Putamen (tissue), 1 donor: ENCODE data around the gene SAP25.
"Not testable (repeated sequence)": the region's sequence is repeated elsewhere in the genome, so short reads cannot be mapped to it uniquely, and the experiment has no call there.

Source experiments
- DNase-seq: peaks from one replicate; pipeline ENCODE4 v3.0.0-alpha.2; 2016; ENCODE audit warnings: low spot score

SAP25 gene

DNA sequence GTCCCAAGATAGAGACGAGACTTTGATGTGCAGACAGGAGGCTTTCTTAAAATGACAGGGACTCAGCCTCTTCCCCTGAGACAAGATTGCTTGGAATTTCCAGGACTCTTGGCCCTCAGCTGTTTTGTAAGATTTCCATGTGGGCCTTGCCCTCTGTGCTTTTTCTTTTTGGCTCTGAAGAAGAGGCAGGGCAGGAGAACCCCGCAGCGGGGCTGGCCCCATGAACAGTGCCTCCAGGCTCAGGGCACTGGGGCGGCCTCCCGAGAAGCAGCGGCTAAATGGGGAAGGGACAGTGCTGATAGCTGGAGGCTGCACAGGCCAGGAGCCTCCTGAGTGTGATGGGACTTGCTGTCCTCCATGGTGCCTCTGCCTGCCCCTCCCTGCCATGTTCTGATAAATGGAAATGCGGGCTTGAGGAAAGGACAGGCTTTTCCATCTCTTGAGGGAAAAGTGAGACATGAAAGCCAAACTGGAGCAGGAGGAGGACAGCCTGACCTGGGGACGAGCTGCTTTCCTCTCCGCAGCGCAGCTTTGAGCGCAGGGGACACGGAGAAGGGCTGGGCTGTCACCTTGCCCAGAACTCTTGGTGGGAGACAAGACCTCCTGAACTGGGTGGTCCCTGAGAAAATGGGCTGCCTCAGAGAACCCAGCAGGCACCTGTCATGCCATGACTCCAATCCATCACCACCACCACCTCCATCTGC lies 12.1 kb downstream of the SAP25 start:
- DNase-seq = no peak

DNA sequence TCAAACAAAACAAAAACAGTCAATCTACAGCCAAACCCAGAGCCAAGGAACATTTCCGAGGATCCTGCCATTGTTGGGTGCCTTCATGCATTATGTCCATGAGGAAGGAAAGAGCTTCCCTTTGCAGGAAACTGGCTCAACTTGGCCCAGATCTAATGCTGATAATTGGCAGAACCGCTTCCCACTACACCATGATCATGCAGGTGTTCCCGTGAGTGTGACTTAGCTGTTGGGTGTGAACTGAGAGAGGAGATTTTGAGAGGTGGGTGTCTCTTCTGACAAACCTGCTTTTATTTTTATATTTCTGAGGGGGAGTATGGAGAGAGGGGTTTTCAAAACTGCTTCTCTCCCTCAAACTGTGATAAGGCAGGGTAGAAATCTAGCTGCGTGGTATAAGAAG lies 14.6 kb downstream of the SAP25 start:
- DNase-seq = peak; percentile 67

DNA sequence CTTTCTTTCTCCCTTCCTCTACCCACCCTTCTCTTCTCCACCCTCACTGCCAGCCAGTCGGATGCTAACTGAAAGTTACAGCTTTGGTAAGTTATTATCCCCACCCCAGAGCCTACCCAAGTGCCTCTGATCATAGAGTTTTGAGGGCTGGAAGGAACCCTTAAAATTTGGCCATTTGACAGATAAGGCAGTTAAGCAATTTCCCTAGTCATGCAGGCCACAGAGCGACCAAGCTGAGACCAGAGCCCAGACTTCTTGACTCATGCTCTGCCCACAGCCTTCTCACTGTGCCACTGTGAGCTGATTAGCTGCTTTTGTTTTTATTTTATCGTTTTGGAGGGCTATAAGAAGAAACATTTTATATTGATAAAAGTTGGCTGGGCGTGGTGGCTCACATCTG lies 17.2 kb downstream of the SAP25 start:
- DNase-seq = no peak

DNA sequence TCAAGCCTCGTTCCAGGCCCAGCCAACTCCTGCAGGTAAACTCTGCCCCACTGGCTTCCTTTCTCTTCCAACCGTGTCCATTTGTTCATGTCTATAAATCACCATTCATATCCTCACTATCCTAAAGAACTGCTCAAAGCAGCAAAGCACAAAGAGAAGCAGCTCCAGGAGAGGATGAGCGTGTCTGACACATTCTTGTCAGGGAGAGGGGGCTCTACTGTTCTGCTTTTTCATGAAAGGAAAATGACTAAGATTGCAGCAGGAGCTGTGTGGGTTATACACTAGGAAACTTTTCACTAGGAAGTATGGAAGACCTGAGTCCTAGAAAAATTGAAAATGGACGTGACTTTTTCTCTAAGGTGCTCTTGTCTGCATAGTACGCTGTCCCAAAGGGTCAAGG lies 18.0 kb downstream of the SAP25 start:
- no peak for DNase-seq

DNA sequence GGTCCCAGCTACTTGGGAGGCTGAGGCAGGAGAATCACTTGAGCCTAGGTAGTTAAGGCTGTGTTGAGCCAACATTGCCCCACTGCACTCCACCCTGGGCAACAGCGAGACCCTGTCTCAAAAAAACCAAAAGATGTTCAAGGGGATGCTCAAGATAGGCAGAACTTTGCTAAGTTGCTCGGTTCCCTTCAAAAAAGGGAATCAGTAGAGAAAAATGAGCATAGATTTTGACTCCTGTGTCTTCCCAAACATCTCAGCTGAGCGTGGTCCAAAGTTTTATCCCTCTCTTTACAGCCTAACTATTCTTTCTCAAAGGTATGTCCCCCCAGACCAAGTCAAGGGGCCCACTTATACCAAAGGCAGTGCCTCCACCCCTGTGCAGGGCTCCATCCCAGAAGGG lies 20.7 kb downstream of the SAP25 start:
- no peak for DNase-seq

DNA sequence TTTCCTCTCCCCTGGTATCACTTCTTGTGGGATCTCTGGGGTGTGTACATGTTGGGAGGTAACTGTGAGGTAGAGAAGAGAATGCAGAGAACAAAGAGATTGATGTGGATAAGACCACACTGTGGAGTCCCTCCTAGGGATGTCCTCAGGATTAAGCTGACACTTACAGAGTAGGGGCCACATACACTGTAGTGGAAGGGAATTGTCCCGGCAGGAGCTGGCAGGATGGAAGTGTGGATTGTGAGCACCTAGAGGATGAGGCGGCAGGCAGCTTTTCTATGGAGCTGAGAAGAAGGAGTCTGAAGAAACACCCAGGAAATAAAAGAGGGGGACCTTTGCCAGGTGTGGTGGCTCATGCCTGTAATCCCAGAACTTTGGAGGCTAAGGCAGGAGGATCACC lies 21.2 kb downstream of the SAP25 start:
- no peak for DNase-seq

DNA sequence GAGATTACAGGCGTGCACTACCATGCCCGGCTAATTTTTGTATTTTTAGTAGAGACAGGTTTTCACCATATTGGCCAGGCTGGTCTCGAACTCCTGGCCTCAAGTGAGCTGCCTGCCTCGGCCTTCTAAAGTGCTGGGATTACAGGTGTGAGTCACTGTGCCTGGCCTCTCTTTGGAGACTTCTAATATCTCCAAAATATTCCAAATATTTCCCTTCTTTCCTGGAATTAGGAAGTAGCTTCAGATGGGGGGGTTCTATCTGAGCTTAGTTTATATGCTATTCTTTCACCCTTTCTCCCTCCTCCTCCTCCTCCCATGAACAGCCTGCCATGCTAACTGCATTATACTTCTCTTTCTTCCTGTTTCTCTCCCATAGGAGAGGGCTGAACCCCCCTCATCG lies 25.3 kb downstream of the SAP25 start:
- not testable (repeated sequence) for DNase-seq

DNA sequence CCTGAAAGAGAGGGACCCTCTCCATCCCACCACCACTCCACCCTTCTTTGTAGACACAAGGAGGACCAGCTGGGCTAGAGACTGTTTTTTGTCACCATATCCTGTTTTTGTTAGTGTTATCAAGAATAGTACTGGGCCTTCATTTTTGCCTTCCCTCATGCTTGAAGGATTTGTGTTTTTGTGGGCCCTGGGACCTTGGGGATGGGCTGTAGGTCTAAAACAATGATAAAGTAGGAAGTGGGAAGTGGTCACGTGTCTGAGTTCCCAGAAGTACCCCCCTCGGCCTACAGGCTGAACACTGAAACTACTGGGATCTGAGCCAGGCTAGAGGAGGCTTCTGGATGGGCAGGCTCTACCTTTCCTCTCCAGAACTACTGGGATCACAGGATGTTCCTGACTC lies 25.8 kb downstream of the SAP25 start:
- DNase-seq = no peak

DNA sequence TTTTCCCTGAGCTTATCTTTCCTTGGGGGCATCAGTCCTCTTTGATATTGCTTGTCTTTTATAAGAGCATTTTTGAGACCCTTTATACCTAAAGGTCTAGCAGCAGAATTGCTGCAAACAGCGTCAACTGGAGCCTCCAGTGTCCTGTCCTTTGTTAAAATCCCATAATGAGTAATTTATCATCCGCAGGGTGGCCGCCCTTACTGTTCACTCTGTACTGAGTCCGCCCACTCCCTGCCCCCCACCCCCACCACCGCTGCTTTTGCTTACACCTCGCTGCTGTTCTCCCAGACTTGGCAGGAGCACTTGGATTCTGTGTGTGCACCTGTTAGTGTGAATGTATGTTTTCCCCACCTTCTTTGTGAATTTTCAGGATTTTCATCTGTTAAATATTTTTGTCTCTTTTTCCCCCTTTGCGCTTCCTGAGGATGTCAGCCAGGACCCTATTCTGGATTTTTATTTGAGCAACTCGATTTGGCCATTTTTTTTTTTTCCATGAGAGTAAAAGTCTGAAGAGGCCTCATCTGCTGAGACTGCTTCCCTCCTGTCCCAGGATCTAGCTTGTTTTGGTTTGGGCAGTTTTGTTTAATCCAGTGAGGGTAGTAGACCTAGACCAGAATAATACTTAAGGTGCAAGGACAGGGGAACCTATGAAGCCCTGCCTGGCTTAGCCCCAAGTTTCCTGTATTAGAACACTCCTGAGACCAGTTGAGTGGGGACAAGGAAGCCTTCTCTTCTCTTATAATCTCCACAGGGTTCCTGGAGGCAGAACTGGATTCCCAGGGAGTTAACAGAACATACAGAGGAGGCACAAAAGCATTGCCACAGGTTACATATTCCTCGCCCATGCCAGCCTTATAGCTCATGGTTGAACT lies 26.5 kb downstream of the SAP25 start:
- no peak for DNase-seq

DNA sequence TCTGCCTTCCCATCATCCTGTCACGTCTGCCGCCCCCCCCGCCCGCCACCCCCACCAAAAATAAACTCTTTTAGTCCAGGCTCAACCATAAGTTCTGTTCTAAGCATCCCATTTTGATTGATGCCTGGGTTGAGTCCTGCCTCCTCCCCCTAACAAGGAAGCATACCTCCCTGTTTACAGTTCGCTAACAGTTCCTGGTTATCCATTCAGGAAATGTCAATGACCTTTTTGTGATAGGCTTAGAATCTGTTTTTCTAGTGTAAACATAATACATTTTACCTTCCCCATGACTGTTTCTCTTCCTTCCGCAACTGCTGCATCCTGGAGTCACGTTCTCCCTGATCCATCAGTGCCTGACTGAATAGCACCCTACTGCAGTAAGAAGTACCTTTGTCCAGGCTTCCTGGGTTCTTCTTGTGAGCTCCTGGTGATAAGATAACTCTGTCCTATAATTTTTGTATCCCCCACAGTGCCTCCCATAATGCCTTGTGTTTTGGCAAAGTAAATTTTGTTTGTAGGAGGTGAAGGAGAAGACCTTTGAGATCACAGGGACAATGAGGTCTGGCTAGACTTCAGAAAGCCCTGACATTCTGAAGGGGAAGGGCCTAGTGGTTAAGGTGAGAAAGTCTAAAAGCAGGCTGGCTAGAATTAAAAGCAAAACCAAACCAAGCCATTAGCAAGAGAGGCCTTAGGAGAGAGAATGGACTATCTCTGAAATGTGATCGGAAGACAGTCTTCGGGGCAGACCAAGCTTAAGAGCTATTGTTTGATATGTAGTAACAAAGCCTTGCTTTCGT lies 27.4 kb downstream of the SAP25 start:
- DNase-seq = no peak

DNA sequence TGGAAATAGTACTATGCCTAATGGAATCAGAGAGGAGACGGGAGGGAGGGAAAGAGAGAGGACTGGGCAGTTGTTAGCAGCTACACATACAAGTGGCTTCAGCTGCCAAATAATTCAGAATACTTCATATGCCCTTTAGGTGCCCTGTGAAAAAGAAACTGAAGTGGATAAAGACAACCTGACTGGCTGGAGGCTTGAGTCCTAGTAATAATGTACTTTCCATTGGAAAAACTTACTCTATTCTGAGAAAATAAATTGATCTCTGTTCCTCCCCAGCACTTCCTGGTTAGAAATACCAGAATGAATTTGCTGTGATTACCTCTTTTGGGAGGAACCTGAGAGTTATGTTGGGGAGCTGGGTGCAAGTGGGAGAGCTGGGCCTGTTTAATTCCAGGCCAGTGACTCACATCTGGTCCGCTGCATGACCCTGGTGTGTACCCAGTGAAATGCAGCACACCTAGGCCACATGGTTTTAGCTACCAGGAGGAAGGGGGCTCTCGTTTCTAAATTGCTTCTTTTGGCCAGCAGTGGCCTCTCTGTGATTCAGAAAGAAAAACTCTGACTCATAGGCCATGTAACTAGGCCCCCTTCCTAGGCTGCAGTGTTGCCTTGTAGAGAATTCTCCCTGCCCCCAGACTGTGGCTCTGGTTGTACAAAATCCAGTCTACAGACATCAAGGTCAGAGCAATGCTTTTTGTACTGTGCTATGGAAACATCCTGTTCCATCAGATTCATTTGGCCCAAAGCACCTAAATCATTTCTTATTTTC lies 28.2 kb downstream of the SAP25 start:
- DNase-seq = no peak

DNA sequence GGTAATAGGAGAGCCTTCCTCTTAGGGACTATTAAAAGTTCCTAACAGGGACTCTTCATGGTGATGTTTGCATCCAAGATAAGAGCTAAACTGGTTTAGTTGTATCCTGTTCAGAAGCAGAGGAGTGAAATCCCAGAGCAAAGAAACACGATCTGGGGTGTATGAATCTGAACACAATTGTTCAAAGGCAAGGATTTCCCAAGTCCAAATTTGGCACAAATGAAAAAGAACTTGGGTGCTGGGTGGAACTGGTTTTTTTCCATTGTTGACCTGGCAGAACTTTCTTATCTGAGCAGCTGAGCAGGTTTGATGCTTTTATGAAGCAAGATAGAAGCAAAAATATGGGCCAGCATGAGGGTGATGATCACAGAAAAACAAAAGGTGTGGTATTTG lies 28.7 kb downstream of the SAP25 start:
- DNase-seq = no peak

DNA sequence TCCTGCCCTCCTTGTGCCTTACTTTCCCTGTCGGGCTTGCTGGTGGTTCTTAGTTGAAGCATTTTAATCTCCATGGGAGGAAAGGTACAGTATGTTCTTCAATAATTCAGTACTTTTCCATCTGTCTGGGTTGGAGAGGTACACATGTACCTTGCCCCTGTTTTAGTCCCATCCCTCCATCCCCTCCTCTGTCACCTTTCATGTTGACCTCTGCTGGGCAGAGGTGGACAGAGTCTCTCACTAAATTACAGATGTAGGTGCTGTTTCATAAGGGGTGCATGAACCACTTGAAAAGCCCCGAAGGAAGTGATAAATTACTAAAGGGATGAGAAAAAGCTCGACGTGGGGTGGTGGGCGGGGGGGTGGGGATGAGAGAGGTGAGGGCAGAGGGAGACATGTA lies 29.3 kb downstream of the SAP25 start:
- DNase-seq = no peak

DNA sequence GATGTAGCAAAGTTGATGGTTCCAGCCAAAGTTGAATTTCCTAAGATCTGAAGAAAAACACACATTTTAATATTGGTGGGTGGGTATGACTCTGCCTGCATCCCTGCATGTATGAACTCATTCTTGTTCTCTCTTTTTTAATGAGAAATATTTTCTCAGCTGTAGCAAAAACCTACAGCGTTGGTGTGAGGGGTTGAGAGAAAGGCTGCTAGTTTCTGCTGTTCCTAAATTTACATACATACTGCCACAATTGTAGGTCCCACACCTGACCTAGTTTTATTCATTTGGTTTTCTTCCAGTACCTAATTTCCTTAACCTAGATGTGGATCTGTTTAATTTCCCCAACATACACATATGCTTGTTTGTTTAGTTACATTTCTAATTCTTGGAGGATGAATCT lies 30.1 kb downstream of the SAP25 start:
- DNase-seq = peak; percentile 67

DNA sequence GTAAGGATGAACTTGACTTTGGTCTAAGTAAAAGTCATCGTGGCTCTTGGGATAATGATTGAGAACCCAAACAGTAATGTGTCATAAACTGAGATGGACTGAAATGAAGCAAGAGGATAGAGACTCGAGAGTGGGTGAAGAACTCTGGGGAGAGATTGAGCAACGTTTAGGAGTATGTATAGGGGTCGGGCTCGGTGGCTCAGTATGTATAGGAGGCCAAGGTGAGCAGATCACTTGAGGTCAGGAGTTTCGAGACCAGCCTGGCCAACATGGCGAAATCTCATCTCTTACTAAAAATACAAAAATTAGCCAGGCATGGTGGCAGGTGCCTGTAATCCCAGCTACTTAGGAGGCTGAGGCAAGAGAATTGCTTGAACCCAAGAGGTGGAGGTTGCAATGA lies 32.4 kb downstream of the SAP25 start:
- not testable (repeated sequence) for DNase-seq

DNA sequence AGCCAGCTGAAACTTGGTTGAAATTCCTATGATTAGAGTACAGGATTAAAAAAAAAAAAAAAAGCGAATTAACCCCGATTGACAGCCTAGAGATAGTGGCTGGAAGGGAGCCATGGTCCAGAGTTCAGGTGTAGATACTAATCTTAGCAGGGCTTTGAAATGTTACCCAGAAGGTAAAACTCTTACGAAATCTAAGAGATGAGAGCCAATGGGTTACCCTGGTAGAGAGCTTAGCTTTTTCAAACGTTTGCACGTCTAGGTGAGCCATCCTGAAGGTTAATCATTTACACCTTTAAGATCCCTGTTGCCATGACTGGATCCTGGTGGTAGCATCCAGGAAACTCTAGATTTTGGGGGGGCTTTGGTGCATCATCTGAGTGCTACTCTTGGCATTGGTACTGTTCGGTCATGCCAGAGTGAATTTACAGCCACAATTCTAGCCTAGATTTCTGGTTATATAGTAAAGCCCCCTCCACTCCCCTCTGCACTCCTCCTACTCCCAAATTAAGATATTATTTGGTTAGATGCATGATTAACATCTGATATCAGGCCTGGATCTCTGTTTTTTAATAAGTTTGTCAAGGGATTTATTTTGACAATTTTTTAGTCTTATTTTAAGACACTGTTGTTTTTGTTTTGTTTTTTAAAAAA lies 33.5 kb downstream of the SAP25 start:
- no peak for DNase-seq

DNA sequence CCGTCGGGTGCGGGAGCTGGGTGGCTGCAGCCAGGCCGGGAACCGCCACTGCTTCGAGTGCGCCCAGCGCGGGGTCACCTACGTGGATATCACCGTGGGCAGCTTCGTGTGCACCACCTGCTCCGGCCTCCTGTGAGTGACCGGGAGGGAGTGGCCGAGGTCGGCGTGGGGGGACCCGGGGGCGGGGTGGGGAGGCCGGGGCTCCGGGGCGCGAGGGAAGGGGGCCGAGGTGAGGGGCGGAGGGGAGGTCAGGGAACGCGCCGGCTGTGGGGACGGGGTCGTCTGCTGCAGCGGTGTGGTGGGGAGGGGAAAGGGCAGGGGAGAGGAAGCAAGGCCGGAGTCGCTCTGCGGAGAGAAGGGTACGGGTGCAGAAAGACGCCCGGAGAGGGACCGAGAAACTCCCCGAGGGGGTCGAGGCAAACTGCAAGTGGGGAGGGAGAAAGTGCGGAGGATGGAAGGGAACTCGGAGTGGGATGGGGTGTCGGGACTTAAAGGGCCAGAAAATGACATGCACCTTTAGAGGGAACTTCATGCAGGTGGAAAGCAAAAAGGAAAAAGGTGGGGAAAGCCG lies 34.2 kb downstream of the SAP25 start:
- no peak for DNase-seq

DNA sequence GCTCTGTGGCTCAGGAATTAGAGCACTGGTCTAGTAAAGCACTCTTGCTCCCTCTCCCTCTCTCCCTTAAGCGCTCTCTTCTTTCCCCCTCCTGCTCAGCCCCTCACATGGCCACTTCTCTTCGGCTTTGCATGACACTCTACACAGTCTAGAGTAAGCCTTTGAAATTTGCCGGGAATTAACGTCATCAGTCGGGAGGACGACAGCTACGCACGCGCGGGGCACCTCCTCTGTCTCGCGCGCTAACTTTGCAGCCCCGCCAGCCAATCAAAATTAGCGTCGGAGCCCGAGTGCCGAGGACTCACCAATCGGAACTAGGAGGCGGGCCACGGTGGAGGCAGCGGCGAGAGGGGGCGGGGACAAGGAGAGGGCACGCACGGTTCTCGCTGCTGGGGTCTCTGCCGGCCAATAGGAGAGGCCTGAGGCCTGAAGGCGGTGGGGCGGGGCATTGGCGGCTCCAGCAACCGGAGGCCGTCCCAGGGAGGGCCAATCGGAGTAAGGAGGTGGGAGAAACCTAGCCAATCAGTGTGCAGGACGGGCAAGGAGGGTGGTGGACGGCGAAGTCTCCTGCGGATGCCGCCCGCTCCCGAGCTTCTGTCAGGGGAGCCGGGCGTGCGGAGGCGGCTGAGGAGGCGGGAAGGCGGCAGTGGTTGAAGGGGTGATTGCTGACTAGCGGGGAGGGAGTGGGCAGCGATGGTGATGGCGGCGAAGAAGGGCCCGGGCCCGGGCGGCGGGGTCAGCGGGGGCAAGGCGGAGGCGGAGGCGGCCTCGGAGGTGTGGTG lies 34.9 kb downstream of the SAP25 start, which contains the start of gene AGFG2:
AGFG2 (plus strand) TSS at position 550 of the 782 bp plus-strand sequence; CDS start at position 694, 144 bp downstream.
- DNase-seq = peak; percentile 100

DNA sequence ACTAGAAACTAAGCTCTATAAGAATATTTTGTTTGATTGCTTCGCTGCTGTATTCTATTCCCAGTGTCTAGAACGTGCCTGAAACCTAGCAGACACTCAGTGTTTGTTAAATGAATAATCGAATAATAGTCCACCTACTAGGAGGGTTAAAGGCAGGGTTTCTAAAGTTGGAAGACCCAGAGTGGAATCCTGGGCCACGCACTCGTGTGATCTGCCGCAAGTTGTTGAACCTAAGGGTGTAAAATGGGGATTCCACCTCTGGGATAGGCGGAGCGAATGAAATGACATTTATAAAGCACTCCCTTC lies 35.4 kb downstream of the SAP25 start:
- no peak for DNase-seq

DNA sequence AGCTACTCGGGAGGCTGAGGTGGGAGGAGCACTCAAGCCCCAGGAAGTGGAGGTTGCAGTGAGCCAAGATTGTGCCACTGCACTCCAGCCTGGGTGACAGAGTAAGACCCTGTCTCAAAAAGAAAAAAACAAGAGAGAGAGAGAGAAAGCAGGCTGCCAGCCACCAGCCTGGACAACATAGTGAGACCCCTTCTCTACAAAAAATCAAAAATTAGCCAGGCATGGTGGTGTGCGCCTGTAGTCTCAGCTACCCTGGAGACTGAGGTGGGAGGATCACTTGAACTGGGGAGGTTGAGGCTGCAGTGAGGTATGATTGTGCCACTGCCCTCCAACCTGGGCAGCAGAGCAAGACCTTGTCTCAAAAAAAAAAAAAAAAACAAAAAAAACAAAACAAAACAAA lies 37.0 kb downstream of the SAP25 start:
- DNase-seq = not testable (repeated sequence)
